Right forelimb (tissue), 1 donor: ENCODE measurements around the gene GRIK1.

ENCODE experiments used
- DNase-seq: peaks from one replicate; pipeline ENCODE4 v3.0.0-alpha.2; 2018

The GRIK1 gene

GRCh38 chr21:29661672-29662442, 277.9 kb downstream of the GRIK1 start:
- no peak for DNase-seq

- DNase-seq, result no peak
Observed at GRCh38 chr21:29660047-29660720, 279.6 kb downstream of the GRIK1 start.

DNA sequence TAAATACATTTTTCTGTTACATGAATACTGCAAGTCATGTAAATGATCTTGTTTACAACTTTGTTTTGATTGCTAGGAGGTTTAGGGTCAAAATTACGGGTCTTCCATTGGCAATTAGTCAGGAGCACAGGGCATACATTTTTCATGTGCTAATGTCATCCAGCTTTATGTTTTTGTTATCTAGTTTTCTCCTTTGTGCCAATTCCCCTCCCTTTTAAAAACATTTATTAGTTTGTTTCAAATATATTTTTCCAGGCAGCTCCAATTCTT, 280.9 kb downstream of the GRIK1 start:
- DNase-seq, result no peak

GRCh38 chr21:29658177-29658933, 281.4 kb downstream of the GRIK1 start:
- no peak for DNase-seq

GRCh38 chr21:29657240-29657989, 282.4 kb downstream of the GRIK1 start:
- DNase-seq, result no peak

DNA sequence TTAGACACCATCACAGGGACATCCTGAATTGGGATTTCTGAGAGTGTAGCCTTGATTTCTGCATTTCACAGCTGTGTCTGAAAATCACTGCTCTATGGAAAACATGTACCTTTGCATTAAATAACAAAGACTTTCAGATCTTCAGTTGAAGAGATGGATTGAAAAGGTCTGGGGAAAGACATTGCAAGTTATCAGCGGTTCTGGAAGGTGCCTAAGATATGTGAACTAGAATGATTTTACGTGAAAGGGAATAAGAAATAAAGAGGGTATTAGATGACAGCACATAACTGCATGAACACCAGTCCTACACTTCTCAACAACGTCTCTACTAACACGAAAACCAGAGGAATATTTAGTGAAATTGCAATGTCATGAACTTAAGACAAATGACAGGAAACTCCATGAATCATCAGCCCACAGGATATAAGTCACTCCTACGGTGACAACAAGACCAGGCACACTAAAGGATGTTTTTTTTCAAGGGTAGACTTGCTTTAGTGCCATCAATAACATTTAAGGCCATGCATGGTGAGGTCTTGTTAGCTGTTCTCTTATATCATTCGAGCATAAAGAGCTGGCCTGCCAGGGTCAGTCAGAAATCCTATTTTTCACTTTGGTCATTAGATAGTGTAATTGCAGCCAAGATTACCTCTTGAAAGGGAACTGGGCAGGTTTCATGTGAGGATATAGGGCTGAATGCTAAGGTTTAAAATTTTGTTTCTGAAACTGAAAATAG, 283.1 kb downstream of the GRIK1 start:
- no peak for DNase-seq

- DNase-seq, result no peak
Observed at GRCh38 chr21:29655577-29655976, 284.2 kb downstream of the GRIK1 start.

- no peak for DNase-seq
Observed at GRCh38 chr21:29654855-29655254, 284.9 kb downstream of the GRIK1 start.

- DNase-seq, result no peak
Observed at GRCh38 chr21:29654203-29654602, 285.6 kb downstream of the GRIK1 start.

GRCh38 chr21:29650523-29651022, 289.2 kb downstream of the GRIK1 start:
- DNase-seq, result no peak

DNA sequence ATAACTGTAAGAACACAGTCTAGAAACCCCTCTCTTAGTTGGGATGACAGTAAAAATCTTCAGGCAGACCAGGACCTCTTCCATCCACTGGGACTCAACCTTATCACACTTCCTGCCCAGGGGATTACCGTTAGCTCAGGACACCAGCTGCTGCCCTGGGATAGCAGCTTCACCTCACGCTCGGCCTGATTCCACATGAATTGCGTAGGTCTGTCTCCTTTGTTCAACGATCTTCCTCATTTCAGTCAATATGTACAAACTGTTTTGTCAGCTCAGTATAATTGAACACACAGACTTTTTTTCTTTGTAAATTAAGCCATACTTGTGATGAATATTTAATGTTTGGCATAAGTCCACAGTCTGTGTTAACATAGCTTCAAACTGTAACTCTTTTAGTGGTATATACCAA, 290.4 kb downstream of the GRIK1 start:
- DNase-seq, result no peak

- DNase-seq, result no peak
Observed at GRCh38 chr21:29648710-29649240, 291.0 kb downstream of the GRIK1 start.

DNA sequence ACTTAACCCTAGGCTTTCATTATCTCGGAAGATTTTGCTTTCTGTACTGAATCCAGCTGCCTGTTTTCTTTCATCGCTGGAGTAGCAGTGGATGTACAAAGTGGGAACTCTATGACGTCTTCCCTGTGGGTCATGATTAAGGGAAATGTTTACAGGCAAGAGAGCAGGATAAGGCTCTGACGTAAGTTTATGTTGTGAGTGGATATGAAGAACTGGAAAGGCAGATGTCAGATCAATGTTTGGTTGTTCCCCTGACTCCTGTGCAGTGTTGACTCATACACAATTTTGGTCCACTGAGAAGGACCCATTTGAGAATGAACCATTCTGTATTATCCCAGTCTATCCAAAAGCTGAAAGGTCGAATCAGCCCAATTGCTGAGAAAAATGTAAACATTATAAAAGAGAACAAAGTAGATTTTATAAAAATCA, 292.4 kb downstream of the GRIK1 start:
- no peak for DNase-seq

DNA sequence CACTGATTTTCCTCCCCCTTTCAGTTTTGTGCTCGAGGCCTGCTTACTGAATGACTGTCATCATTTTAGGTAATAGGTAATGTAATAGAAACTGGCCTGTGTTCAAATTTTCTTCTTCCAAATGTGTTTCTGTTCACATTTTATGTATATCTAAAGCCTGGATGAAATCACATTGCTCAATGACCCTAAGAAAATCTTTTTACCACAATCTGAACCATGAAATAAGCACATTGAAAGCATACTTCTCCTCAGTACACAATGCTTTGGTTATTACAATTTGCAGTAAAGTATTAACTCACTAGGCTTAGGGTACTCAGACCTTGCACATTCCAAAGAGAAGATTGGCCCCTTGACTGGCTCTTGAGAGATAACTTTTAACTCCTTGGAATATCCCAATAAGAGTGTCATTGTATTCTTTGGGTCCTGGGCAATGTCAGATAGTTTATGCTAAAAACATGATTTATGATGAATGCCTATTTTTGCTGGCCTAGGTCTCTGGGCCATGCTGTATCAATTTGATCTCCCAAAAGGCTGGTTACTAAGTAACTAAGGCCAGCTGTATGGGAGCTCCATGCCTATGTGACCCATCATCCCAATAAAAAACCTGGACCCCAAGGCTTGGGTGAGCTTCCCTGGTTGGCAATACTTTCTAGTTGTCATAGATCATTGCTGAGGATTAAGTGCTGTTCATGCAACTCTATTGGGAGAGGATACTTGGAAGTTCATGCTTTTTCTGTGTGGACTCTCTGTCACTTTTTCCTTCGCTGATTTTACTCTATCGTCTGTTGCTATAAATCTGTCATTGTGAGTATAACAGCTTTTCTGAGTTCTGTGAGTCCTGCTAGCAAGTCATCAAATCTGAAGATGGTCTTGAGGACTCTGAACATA, 293.9 kb downstream of the GRIK1 start:
- DNase-seq, result no peak

GRCh38 chr21:29643289-29643688, 296.5 kb downstream of the GRIK1 start:
- no peak for DNase-seq

- no peak for DNase-seq
Observed at GRCh38 chr21:29642551-29643245, 297.1 kb downstream of the GRIK1 start.

- no peak for DNase-seq
Observed at GRCh38 chr21:29641635-29642550, 297.9 kb downstream of the GRIK1 start.

DNA sequence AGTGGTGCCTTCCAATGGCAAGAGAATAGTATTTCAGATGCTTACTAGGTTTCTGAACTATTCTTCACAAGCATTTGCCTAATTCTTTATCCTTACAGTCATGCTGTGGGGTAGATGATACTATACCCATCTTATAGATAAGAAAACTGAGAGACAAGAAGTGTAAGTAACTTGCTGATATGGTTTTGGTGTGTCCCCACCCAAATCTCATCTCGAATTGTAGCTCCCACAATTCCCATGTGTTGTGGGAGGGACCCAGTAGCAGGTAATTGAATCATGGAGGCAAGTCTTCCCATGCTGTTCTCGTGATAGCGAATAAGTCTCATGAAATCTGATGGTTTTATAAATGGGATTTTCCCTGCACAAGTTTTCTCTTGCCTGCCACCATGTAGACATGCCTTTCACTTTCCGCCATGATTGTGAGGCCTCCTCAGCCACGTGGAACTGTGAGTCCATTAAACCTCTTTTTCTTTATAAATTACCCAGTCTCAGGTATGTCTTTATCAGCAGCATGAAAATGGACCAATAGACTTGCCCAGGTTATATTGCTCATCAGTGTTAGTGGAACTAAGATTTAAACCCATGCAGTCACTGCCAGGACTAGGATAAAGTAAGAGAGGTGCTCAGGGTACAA, 298.7 kb downstream of the GRIK1 start:
- no peak for DNase-seq

DNA sequence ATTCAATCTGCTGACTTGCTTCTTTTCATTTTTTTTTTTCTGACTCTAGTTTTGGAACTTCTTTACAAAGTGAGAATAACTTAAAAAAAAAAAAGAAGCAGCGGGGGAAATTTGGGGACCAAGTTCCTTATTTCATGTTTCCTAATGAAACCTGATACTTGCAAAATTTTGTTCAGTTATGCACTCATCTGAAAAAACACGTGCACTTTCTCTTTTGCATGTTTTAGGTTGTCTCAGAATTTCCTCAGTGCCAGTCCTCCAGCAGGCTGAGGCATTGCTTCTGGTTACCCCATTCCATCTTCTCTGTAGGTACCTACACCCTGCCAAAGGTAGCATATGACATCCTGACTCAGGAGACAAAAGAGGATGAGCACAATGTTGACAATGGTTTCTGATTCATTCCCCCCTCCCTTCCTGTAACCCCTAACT, 299.7 kb downstream of the GRIK1 start:
- DNase-seq, result no peak
